CD4-positive, alpha-beta T cell treated with Interleukin-15 for 1 hour (primary cell): Measurements from ENCODE around the gene MXRA8.
A peak's percentile ranks its signal among the peaks of the same experiment; 100 is the strongest.

Experiments used
- DNase-seq: peaks from one replicate; pipeline ENCODE4 v3.0.0-alpha.2; 2020

The MXRA8 gene

DNA sequence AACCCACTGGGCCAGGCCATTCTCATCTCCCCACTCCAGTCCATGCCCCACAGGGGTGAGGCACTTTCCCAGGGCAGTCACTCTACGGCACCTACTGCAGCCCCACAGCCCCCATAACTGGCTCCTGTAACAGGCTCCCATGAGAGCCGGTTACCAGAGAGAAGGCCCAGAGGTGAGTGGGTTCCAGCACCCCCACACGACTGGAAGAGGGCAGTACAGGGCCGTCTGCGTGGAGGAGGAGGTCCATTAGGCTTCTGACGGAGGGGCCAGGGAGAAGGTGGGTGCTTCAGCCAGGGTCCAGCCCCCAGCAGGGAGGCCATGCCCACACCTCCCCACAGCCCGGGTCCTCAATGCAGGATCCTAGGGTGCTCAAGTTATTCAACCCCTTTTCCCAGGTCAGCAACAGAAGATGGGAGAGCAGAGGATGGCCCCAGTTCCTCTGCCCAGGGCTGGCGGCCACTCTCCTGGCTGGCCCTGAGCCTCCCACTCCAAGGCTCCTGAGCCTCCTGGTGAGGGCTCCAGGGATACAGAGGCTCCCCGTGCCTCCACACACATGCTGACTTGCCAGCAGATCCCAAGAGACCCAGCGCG, 52.2 kb downstream of the MXRA8 start:
- no peak for DNase-seq

DNA sequence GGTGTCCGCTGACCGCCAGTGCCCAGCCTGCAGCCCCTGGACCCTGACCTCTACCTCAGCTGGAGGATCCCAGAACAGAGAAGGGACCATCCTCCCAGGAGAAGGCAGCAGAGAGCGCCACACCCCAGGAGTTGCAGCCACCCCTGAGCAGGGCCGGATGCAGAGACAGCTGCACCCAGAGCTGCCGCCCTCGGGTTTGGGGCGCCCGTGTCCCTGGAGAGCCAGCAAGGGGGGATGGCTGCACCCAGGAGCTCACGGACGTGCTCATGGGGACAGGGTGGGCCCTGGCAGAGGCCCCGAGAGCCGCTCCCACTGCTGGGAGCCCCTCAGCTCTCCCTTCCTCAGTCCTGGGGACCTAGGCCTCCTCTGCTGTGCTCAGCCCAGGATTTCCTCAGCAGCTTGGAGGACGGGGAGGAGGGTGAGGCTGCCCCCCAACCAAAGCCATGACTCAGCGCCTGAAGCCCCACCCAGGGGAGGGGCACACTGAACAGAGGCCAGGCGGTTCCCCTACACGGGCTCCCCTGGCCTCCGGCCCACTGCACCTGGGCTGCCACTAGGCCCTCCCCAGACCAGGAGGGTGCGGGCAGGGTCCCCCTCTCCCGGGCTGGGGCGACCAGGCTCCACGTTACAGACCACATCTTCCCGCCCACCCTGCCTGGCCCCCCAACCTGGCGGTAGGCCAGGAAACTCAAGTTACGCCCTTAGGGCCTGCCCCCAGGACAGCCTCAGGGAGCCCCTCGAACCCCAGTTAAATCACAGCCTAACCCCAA, 52.9 kb downstream of the MXRA8 start:
- DNase-seq: peak; percentile 75

GRCh38 chr1:1304331-1305299, 53.7 kb downstream of the MXRA8 start:
- no peak for DNase-seq

GRCh38 chr1:1303736-1304135, 54.6 kb downstream of the MXRA8 start:
- DNase-seq: no peak

DNA sequence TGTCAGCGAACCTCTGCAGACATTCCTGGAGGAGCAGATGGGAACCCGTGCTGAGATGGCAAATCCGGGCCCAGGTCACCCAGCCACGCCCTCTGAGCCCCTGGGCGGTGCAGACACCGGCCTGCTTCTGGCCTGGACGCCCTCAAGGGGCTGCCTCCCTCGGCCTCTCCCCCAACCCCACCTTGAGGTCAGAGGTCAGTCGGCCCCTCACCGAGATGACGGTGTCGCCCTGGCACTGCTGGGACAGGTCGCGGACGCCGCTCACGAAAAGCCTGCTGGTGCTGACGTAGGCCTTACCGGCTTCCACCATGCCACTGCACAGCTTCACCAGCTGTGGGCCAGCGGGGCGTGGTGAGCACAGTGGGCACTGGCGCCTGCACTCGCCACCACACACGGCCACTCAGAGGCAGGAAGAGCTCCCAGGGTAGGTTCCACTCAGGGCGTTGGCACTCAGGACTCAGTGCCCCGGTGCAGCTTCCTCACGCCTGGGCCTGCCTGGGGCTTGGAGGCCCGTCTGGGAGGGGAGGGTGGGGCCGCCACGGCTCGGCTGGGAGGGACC, 55.3 kb downstream of the MXRA8 start:
- no peak for DNase-seq
